CD4-positive, alpha-beta T cell treated with Interferon gamma for 1 hour (primary cell): ENCODE measurements around the gene ZBTB17.
"Not testable (repeated sequence)": the region's sequence is repeated elsewhere in the genome, so short reads cannot be mapped to it uniquely, and the experiment has no call there.

Source experiments
- DNase-seq: peaks from one replicate; pipeline ENCODE4 v3.0.0-alpha.2; 2020

Gene ZBTB17

DNA sequence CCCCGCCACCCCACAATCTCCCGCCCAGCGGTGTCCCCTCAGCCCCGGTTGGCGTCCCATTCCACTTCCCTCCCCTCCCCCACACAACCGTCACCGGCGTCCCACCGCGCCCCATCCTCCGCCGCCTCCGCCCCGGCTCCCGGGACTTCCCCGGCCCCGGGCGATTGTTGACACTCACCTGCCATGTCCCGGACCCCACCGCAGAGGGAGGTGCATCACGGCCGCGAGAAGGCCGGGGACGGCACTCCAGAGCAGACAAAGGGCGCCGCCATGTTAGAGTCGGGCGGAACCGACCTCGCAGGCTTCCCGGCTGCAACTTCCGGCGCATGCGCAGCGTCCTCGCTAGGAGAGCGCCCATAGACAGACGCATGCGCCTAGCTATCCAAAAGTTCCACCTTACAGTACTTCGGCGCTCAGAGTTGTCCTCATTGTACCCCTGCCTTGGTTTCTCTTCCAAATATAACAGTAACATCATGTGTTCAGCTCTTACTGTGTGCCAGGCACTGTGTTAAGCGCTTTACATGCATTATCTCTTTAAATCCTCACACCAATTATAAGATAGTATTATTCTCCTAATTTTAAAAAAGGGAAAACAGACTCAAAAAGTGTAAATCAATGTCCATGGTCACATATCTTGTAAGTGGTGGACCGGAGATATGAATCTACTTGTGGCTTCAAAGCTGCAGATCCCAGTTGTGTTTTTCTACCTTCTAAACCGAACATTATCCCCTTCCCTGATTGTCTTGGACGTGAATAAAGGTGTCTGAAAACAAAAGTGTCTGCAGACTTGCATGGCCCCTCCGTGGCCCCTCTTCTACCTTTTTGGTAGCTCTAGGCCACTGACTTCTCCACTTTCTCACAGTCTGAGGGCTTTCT, at the start of gene ZBTB17:
TSS of gene ZBTB17 (minus strand) at position 297 of the 876 bp plus-strand sequence. CDS start 27,606 bp downstream, outside the sequence.
- peak; percentile 95 for DNase-seq

DNA sequence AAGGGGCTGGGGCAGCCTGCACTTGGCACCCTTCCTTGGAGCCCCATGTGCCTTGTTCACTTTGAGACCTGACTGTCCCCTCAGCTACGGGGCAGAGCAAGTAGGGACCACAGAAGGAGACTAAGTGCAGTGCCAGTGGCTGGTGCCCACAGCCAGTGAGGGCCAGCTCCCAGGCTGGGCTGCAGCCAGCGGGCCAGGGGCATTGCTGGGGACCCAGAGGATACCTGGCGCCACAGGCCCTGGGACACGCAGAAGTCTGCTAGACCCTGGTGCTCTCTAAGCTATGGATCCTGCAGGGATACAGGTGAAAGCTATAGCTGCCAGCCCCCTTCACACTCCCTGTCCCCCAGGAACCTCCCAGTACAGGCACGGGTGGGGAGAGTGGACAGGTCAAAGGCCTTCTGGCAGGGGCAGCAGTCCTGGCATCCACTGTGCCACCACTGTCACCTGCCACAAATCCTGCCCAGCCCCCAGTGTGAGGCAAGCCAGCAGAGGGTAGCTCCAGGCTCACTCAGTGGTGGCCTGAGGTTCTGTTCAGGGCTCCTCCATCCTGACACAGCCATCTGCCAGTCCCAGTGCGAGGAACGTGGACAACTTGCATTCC, 47.3 kb upstream of the ZBTB17 start:
- DNase-seq: no peak

DNA sequence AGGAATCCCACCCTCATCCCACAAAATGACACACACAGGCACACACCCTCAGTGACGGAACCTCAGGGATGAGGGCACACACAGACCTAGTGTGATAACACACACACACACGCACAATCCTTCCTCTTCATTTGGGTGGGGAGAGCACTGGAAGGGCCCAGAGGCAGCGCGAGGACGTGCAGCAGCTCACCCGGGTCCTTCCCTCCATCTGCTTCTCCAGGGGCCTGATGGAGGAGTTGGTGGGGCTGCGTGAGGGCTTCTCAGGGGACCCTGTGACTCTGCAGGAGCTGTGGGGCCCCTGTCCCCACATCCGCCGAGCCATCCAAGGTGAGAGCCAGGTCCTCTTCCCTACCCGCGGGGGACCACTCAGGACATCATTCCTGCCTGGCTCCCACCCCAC, 46.5 kb upstream of the ZBTB17 start:
- DNase-seq: no peak

- DNase-seq: no peak
Observed at GRCh38 chr1:16021681-16022080, 45.8 kb upstream of the ZBTB17 start, which contains the start of gene CLCNKA. CLCNKA (plus strand) TSS chr1:16022036; CDS start chr1:16022620, 584 bp downstream.

DNA sequence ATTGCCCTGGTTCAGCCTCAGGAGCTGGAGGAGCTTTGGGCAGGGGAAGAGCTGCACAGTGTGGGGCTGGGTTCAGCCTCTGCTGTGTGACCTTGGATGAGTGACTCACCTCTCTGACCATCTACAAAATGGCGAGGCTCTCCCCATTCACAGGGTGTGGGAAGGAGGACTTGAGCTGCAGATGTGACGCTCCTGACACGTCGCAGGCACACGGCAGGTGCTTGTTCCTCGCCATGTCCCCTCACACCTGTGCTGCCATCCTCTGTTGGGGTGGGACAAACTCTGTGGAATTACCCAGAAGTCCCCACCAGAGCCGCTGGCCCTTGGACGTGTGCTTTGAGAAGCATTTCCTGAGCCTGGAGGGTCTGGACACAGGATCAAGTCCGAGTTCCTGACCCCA, 45.0 kb upstream of the ZBTB17 start:
- not testable (repeated sequence) for DNase-seq

- no peak for DNase-seq
Observed at GRCh38 chr1:16020325-16020724, 44.4 kb upstream of the ZBTB17 start.

DNA sequence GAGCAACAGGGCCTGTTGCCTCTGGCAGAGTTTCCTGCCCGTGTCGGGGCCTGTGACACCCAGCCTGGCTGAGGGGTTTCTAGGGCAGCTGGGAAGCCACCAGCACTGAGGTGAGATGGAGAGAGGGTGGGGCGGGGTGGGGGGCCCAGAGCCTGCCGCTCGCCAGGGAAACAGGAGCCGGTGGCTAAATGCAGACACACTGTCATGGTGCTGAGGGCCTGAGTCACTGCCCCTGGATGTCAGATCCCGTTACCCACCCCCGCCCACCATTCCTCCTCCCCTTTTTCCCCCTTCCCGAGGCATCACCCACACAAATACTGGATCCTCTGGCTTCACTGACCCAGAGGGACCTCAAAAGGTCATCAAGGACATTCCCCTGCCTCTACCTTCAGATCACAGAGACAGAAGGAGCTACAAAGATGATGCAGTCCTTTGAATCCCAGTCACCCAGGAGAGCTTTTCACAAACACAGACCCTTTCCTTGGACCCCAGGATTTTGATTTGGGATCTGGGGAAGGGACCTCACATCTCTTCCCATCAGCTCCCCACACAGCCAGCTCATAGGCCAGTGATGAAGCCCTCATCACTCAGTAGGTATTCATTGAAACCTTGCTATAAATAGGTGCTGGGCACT, 43.9 kb upstream of the ZBTB17 start:
- DNase-seq: no peak

DNA sequence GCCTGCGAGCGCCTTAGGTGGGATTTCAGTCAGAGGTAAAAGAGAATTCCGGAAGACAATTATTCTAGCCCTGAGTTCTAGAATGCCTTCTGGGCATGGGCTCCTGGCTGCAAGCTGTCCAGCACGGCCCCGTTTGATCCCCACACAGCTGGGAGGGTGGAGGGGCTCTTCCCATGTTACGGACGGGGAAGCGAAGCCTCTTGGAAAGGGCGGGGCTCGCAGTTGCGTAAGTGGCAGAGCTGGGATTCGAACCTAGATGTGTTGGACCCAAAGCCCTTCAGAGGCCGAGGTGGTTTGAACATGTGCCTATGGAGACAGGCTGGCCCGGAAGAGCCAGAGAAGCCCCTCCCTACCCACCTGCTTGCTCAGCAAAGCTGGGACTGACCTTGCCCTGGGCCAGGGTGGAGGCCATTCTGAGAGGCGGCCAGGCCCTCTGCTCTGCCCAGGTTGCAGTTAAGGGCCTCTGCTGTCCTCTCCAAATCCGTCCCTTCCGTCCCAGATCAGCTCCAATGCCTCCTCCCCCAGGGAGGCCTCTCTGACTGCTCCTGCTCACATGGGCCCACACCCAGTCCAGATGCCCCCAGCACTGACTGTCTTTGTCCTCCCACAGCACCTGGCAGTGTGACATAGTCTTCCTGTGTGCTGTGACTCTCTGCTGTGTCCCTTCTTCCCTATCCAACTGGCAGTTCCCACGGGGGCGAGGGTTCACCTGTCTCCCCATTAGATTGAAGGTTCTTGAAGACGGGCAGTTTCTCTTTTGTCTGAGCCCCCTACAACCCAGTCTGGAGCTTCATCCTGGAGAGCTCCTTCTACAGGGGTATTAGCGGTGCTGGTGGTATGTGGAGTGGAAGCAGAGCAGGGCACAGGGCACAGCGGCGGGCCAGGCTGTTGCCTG, 43.1 kb upstream of the ZBTB17 start:
- DNase-seq: no peak

DNA sequence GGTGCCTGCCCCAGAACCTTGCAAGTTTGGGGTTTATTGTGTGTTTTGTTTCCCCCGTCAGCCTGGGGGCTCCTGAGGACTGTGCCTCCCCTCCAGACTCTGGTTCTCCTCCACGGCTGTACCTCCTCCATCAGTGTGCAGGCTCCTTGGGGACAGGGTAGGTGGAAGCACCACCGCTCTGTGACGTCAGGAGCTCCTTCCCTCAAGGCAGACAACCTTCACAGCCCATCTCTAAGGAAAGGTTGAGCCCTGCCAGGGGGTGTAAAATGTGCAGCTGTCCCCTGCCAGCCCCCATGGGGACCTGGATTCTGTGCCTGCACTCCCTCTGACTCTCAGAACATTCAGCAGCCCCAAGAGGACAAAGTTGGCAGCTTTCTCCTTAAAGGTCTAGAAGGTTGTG, 42.4 kb upstream of the ZBTB17 start:
- DNase-seq: no peak

- no peak for DNase-seq
Observed at GRCh38 chr1:16017461-16018303, 41.8 kb upstream of the ZBTB17 start, which contains the start of gene HSPB7. HSPB7 (minus strand) TSS chr1:16018043; CDS start chr1:16017963, 80 bp downstream.

DNA sequence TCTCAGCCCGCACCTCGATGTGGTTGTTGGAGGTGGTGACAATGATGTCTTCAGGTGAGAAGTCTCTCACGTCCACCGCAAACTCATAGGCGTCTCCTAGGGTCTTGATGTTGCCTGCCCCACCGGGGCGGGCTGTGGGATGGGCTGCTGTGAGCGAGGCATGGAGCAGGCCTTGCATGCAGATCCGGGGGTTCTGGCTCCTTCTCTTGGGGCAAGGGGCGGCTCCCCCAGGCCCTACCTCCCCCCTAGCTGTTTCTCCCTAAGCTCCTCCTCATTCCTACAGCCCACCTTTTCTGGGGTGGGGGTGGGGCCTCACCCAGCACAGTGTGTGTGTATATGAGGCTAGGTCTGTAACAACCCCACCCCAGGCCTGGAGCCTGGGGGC, 41.2 kb upstream of the ZBTB17 start:
- DNase-seq: no peak

- DNase-seq: no peak
Observed at GRCh38 chr1:16015960-16016901, 40.3 kb upstream of the ZBTB17 start.

DNA sequence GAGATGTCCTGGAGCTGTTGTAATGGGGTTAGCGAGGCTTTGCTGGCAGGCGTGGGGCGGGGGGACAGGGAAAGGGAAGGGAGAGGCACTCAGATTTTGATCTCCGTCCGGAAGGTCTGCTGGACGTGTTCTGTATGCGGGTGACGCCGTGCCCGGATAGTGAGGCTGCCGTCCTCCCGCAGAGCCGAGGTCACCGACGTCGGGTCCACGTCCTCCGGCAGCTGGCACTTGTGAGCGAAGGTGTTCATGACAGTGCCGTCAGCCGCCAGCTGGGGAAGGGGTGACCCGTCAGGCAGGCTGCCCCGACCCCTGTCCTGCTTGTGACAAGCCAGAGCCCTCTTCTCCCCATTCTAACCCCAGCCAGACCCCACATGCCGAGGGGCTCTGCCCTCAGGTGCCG, 39.6 kb upstream of the ZBTB17 start:
- DNase-seq: no peak

DNA sequence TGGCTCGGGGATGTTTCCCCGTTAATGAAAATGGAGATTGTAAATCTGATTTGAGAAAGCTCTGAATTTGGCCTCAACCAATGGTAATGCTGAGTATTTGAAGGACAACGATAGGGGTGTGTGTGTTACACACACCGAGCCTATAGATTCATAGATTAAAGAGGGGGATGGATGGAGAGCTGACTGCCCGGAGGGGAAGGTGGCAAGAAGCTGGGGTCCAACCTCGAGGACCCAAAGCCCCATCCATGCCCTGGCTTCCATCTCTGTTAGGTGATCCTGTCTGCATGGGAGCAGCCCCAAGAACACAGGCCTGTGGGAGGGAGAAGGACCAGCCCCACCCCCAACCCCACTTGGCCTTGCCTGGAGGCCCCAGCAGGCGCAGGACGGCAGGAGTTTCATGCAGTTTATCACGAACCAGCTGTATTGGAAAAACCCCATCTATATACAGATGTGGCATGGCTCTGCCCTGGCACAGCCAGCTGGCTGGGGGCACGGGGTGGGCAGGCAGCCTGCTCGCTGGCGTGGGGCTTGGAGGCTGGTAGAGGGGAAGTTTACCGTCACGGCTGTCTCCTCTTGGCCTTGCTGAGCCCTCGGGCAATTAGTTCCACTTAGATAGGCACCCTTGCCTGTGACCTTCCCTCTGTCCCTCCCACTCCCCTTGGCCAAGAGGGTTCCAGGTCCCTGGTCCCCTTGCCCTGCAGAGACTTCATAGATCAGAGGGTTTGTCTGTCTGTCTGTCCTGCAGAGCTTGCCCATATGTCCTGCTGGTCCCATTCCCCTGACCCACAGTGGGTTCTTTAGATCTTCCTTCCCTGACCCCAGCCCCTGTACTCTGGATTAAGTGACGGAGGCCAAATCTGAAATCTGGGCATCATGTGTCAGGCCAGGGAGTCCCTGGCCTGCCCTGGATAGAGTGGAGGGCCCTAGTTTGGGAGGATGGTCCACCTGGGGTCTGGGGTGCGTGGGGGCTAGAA, 38.9 kb upstream of the ZBTB17 start:
- DNase-seq: no peak

DNA sequence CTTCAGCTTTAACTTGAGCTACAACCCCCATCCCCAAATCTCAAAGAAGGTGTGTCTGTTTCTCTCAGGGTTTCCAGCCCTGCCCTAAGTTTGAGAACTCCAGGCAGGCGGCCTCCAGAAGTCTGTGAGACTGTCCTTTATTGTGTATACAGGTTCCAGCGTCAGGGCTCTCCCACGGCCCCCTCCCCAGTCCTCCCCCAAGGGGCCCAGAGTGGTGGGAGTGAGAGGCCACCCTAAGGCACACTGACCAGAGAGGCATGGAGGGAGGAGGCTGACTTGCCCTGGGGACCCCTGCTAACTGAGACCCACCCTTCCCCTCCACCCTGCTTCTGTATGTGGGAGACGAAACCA, 38.0 kb upstream of the ZBTB17 start:
- DNase-seq: no peak

DNA sequence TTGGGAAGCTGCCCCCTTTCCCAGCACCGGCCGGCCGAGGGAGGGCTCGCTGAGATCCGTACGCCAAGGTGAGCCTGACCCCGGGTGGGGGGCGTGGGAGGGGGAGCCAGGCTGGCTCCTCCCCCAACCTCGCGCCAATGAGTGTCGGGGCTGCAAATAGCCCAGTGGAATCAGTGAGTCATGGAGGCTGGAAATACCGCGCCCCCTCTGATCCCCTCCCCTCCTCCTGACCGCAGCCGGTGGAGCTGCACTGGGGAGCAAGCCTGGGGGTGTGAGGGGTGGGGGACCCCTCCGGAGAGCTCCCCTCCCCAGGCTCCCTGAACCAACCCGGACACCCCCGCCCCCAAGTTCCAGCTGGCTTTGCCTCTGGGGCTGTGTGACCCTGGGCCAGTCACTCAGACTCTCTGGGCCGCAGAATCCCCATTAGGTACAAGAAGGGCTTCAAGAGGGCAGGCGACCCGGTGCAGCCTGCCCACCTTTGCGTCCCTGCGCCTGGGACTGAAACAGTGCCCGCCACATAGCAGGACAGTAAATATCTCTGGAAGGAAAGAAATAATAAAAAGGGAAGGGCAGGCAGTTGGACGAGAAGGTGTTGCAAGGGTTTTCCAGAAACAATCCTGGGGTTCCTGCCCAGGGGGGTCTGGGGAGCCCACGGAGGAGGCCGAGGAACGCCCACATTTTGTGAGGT, 37.5 kb upstream of the ZBTB17 start:
- DNase-seq: peak; percentile 39

GRCh38 chr1:16012590-16013219, 36.8 kb upstream of the ZBTB17 start:
- peak; percentile 11 for DNase-seq

- DNase-seq: no peak
Observed at GRCh38 chr1:16011936-16012589, 36.2 kb upstream of the ZBTB17 start.
